Vagina (tissue), 2 donors: ENCODE measurements around the gene NSUN5. TPM values are rescaled to one million over a fixed set of nuclear protein-coding genes. Genes with fewer than 3 reads are reported as not detected.

Source experiments
- DNase-seq, 2 donors: peaks; one replicate each; pipeline ENCODE4 v3.0.0-alpha.2; 2017; ENCODE audit errors: extremely low spot score in 2 of 2
- H3K27ac ChIP-seq: fragments of 200-600 bp; sonication (generic); one replicate; pipeline ENCODE4 v1.5.1; 2019
- H3K27me3 ChIP-seq: fragments of 200-600 bp; sonication (generic); one replicate; pipeline ENCODE4 v1.5.1; 2019
- H3K36me3 ChIP-seq, 2 donors: fragments of 200-600 bp; sonication (generic); one replicate each; pipeline ENCODE4 v1.5.1; 2017 to 2019
- H3K4me1 ChIP-seq: fragments of 200-600 bp; sonication (generic); one replicate; pipeline ENCODE4 v1.5.1; 2019
- H3K4me3 ChIP-seq, 2 donors: fragments of 200-600 bp; sonication (generic); 1 replicate in 1 of 2; 2 replicates in 1 of 2; pipeline ENCODE4 v1.5.1; 2016 to 2019
- H3K9me3 ChIP-seq: fragments of 200-600 bp; sonication (generic); one replicate; pipeline ENCODE4 v1.5.1; 2019
- POLR2A ChIP-seq, 2 donors: fragments of 450-650 bp; IDR thresholded peaks; one replicate each; pipeline ENCODE4 v1.6.1; 2017; ENCODE audit warnings: antibody characterized with exemption in 2 of 2, mild to moderate bottlenecking in 2 of 2, moderate library complexity in 2 of 2
- POLR2AphosphoS5 ChIP-seq, 2 donors: sonication (generic); formaldehyde crosslinking; IDR thresholded peaks; one replicate each; pipeline ENCODE4 v1.9.0; 2017; ENCODE audit warnings: antibody characterized with exemption in 2 of 2, mild to moderate bottlenecking in 2 of 2, low read depth in 1 of 2; ENCODE audit not compliant: insufficient read depth in 1 of 2
- intact Hi-C: fragments of 100-400 bp; cut with DNase I; formaldehyde crosslinking; loops from one replicate; pipeline ENCODE4 v1.15.1; 2023
- total RNA-seq: library from RNA; depleted of rRNA; stranded (reverse); fragments of >200 nt; gene quantifications from one replicate; pipeline ENCODE4 v1.2.3, GENCODE V29; 2016
- TF ChIP-seq, protein P1 (sequence below), 3 experiments: fragments of 450-650 bp in 2 of 3; fragments of 200-600 bp in 1 of 3; sonication (generic) in 1 of 3; IDR thresholded peaks; one replicate each; pipeline ENCODE4 v1.5.1; 2017 to 2019; ENCODE audit warnings: antibody characterized with exemption in 3 of 3, mild to moderate bottlenecking in 2 of 3, moderate library complexity in 2 of 3

NSUN5 gene
- total RNA-seq, 1 donor from 2014 or later = 25.3 TPM

DNA sequence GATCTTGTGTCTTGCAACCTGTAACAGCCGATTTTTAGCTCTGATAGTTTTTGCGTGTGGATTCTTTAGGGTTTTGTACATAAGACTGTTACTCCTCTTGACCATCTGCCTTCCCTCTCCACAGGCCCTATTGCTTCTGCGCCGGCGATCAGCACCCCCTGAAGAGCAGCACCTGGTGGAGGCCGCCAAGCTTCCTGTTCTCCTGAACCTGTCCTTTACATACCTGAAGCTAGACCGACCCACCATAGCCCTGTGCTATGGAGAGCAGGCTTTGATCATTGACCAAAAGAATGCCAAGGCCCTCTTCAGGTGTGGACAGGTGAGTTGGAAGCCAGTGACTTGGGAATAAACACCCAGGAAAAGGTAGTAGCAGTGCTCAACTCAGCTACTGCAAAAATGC is 31.9 kb upstream of the NSUN5 start:
- intact Hi-C loops = no loop called here
- TF ChIP-seq POLR2A (IDR thresholded peaks at IDR 0.05) = no peak
- TF ChIP-seq, protein P1, sequence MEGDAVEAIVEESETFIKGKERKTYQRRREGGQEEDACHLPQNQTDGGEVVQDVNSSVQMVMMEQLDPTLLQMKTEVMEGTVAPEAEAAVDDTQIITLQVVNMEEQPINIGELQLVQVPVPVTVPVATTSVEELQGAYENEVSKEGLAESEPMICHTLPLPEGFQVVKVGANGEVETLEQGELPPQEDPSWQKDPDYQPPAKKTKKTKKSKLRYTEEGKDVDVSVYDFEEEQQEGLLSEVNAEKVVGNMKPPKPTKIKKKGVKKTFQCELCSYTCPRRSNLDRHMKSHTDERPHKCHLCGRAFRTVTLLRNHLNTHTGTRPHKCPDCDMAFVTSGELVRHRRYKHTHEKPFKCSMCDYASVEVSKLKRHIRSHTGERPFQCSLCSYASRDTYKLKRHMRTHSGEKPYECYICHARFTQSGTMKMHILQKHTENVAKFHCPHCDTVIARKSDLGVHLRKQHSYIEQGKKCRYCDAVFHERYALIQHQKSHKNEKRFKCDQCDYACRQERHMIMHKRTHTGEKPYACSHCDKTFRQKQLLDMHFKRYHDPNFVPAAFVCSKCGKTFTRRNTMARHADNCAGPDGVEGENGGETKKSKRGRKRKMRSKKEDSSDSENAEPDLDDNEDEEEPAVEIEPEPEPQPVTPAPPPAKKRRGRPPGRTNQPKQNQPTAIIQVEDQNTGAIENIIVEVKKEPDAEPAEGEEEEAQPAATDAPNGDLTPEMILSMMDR (IDR thresholded peaks at IDR 0.05) = no peak
- TF ChIP-seq POLR2AphosphoS5 (IDR thresholded peaks at IDR 0.05; ENCODE audit: insufficient read depth in 1 of 2, low read depth in 1 of 2) = no peak
- Histone ChIP-seq H3K9me3 (no peaks in the 10 kb centered on the region), H3K27me3 (no peaks in the 10 kb centered on the region), H3K36me3 (no peaks in the 10 kb centered on the region), H3K4me3 (no peak overlapping the region), H3K4me1 (peaks cover 14% of the 10 kb centered on the region), H3K27ac (no peak overlapping the region)
- DNase-seq = no peak

DNA sequence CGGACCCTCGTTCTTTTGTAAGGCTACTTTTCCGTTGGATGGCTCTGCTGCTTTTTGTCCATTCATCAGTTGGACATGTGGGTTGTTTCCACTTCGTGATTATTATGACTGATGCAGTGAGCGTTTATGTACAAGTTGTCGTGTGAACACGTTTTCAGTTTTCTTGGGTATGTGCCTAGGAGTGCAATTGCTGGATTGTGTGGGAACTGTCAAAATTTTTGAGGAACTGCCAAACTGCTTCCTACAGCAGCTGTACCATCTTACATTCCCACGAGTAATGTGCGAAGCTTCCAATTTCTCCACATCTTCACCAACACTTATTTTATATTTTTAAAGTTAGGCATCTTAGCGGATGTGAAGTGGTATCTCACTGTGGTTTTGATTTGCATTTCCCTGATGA is 29.7 kb upstream of the NSUN5 start:
- peaks cover 14% of the 10 kb centered on the region for H3K4me1 ChIP-seq
- no peaks in the 10 kb centered on the region for H3K36me3 ChIP-seq
- DNase-seq = no peak
- intact Hi-C loops = no loop called here
- no peaks in the 10 kb centered on the region for H3K27me3 ChIP-seq
- H3K27ac ChIP-seq = no peak overlapping the region
- no peak overlapping the region for H3K4me3 ChIP-seq
- H3K9me3 ChIP-seq = no peaks in the 10 kb centered on the region
- TF ChIP-seq POLR2AphosphoS5 (IDR thresholded peaks at IDR 0.05; ENCODE audit: insufficient read depth in 1 of 2, low read depth in 1 of 2) (no peak), POLR2A (IDR thresholded peaks at IDR 0.05) (no peak)
- TF ChIP-seq, protein P1 (IDR thresholded peaks at IDR 0.05) = no peak

DNA sequence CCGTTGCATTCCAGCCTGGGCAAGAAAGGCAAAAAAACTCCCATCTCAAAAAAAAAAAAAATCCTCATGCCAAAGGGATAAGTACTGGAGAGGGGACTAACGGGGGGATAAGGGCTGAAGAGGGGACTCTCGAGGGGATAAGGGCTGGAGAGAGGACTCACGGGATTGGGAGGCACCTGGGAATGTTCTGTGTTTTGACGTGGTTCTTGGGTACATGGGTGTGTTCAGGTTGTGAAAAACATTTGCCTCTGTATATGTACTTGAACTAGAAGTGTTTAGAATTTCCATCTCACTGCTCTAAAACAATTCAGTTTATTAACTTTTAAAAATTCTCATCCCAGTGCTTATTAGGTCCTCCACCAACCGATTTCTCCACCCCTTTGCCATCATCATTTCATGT is 23.8 kb upstream of the NSUN5 start:
- no peak overlapping the region for H3K27ac ChIP-seq
- no peak for DNase-seq
- no peaks in the 10 kb centered on the region for H3K36me3 ChIP-seq
- H3K4me3 ChIP-seq = no peak overlapping the region
- TF ChIP-seq, protein P1 (IDR thresholded peaks at IDR 0.05) = no peak
- TF ChIP-seq POLR2A (IDR thresholded peaks at IDR 0.05) = no peak
- TF ChIP-seq POLR2AphosphoS5 (IDR thresholded peaks at IDR 0.05; ENCODE audit: insufficient read depth in 1 of 2, low read depth in 1 of 2) = no peak
- intact Hi-C loops = no loop called here
- H3K4me1 ChIP-seq = no peaks in the 10 kb centered on the region
- no peaks in the 10 kb centered on the region for H3K27me3 ChIP-seq
- no peaks in the 10 kb centered on the region for H3K9me3 ChIP-seq

DNA sequence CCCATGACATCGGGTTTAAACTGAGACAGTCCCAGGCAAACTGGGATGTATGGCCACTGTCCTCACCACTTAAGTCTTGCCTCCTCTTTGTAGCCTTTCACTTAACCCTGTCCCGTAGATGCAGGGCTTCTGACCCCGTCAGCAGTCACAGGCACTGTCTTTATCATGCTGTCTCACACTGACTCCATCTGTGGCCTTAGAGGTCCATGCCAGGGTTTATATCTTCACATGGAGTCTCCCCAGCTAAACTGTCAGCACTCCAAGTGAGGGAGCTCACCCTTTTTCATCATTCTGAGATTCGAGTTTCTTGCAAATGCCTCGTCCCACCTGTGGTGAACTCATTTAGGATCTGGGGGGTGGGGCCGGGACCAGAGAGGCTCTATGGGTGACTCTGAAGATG is 22.1 kb upstream of the NSUN5 start:
- no peaks in the 10 kb centered on the region for H3K9me3 ChIP-seq
- H3K4me3 ChIP-seq = no peak overlapping the region
- H3K27ac ChIP-seq = no peak overlapping the region
- DNase-seq = no peak
- no peaks in the 10 kb centered on the region for H3K27me3 ChIP-seq
- intact Hi-C loops = no loop called here
- no peaks in the 10 kb centered on the region for H3K4me1 ChIP-seq
- TF ChIP-seq, protein P1 (IDR thresholded peaks at IDR 0.05) = no peak
- TF ChIP-seq POLR2A (IDR thresholded peaks at IDR 0.05) = no peak
- no peak for TF ChIP-seq POLR2AphosphoS5 (IDR thresholded peaks at IDR 0.05; ENCODE audit: insufficient read depth in 1 of 2, low read depth in 1 of 2)
- no peaks in the 10 kb centered on the region for H3K36me3 ChIP-seq

DNA sequence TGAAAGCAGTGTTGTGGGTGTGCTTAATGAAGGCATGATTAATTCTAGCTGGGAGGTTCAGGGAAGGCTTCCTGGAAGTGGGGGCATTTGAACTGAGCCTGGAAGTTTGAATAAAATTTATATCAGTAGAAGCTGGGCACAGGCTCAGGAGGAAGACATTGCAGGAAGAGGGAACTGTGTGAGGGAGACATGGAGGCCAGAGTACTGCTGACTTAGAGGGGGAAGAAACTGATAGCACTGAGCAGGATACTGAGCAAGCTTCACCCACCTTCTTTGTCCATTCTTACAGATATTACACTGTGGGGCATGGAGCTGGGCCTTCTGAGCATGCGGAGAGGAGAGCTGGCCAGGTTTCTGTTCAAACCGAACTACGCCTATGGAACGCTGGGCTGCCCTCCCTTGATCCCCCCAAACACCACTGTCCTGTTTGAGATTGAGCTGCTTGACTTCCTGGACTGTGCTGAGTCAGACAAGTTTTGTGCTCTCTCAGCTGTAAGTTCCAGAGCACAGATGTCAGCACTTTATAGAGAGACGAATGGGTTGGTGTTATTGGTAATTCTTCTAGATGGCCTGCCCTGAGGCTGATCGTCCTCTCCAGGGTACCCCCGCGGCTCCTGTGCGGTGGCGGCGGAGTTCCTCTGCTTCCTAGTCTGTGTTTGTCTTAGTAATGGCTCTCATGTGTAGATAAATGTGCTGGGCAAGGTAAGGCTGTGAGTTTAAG is 21.4 kb upstream of the NSUN5 start:
- H3K27ac ChIP-seq = no peak overlapping the region
- no peak overlapping the region for H3K4me3 ChIP-seq
- no peaks in the 10 kb centered on the region for H3K27me3 ChIP-seq
- TF ChIP-seq, protein P1 (IDR thresholded peaks at IDR 0.05) = no peak
- TF ChIP-seq POLR2AphosphoS5 (IDR thresholded peaks at IDR 0.05; ENCODE audit: insufficient read depth in 1 of 2, low read depth in 1 of 2) = no peak
- no peak for TF ChIP-seq POLR2A (IDR thresholded peaks at IDR 0.05)
- DNase-seq = no peak
- H3K9me3 ChIP-seq = no peaks in the 10 kb centered on the region
- no peaks in the 10 kb centered on the region for H3K4me1 ChIP-seq
- intact Hi-C loops = no loop called here
- H3K36me3 ChIP-seq = no peaks in the 10 kb centered on the region
